Thymus (tissue), 11 donors: ENCODE measurements around the gene TMEM273. TPM values are rescaled to one million over a fixed set of nuclear protein-coding genes. Genes with fewer than 3 reads are reported as not detected.

Experiments
- DNase-seq, 9 donors: peaks; one replicate each; pipeline ENCODE4 v3.0.0-alpha.2; 2013; ENCODE audit warnings: low spot score in 9 of 9, low read depth in 6 of 9, missing footprints in 1 of 9
- H3K27ac ChIP-seq, 2 donors: one replicate each; pipeline ENCODE4 v1.5.1; 2013; ENCODE audit warnings: control low read depth in 1 of 2, low read depth in 1 of 2, low read length in 1 of 2, mild to moderate bottlenecking in 1 of 2, moderate library complexity in 1 of 2
- H3K27me3 ChIP-seq, 2 donors: one replicate each; pipeline ENCODE4 v1.5.1; 2013; ENCODE audit warnings: low read length in 1 of 2; ENCODE audit not compliant: control insufficient read depth in 2 of 2, insufficient read depth in 1 of 2
- H3K36me3 ChIP-seq, 2 donors: one replicate each; pipeline ENCODE4 v1.5.1; 2013; ENCODE audit warnings: low read length in 1 of 2, mild to moderate bottlenecking in 1 of 2, moderate library complexity in 1 of 2; ENCODE audit not compliant: control insufficient read depth in 2 of 2, insufficient read depth in 2 of 2
- H3K4me1 ChIP-seq, 2 donors: one replicate each; pipeline ENCODE4 v1.5.1; 2013; ENCODE audit warnings: low read length in 2 of 2; ENCODE audit not compliant: control insufficient read depth in 2 of 2, insufficient read depth in 2 of 2
- H3K4me3 ChIP-seq, 2 donors: one replicate each; pipeline ENCODE4 v1.5.1; 2013; ENCODE audit warnings: low read length in 2 of 2, control low read depth in 1 of 2, mild to moderate bottlenecking in 1 of 2
- H3K9me3 ChIP-seq, 2 donors: one replicate each; pipeline ENCODE4 v1.5.1; 2013; ENCODE audit warnings: low read length in 1 of 2, mild to moderate bottlenecking in 1 of 2; ENCODE audit not compliant: control insufficient read depth in 2 of 2, insufficient read depth in 1 of 2
- whole genome bisulfite sequencing: extraction: QIAGEN DNeasy Blood & Tissue Kit; methylation state at CpG from one replicate; pipeline ENCODE4 v1.1.7; 2013; 5-methylcytosine and 5-hydroxymethylcytosine counted together
- polyA plus RNA-seq: library from polyadenylated mRNA; stranded (reverse); fragments of 200-250 nt; gene quantifications from one replicate; pipeline ENCODE4 v1.2.3, GENCODE V29; 2013
- total RNA-seq: library from RNA; stranded (reverse); fragments of 120-200 nt; gene quantifications from one replicate; pipeline ENCODE4 v1.2.4, GENCODE V29; 2013
- donor health status: healthy.

TMEM273 gene
- total and polyA plus RNA-seq, 2 donors, result 10.2 to 19.6 TPM

GRCh38 chr10:49113741-49114141, 74.5 kb downstream of the TMEM273 start:
- H3K36me3 ChIP-seq, result no peaks in the 10 kb centered on the region
- peaks cover 3 to 54% of the 10 kb centered on the region in 2 donors for H3K4me1 ChIP-seq
- no peak overlapping the region for H3K4me3 ChIP-seq
- peaks cover 11 to 21% of the 10 kb centered on the region in 2 donors for H3K27me3 ChIP-seq
- no peaks in the 10 kb centered on the region for H3K9me3 ChIP-seq
- no peak overlapping the region for H3K27ac ChIP-seq
- 86% methylated on average over 3 of the region's 3 CpGs for WGBS
- no peak for DNase-seq

- Histone ChIP-seq H3K27me3 (peaks cover 11 to 21% of the 10 kb centered on the region in 2 donors), H3K27ac (no peak overlapping the region), H3K36me3 (no peaks in the 10 kb centered on the region), H3K4me3 (no peak overlapping the region), H3K9me3 (no peaks in the 10 kb centered on the region), H3K4me1 (peaks cover 0 to 48% of the 10 kb centered on the region in 2 donors)
- 50% methylated on average over 3 of the region's 3 CpGs for WGBS
- DNase-seq, result no peak
Observed at GRCh38 chr10:49112851-49113250, 75.3 kb downstream of the TMEM273 start.

- Histone ChIP-seq H3K36me3 (no peaks in the 10 kb centered on the region), H3K27me3 (peaks cover 11 to 21% of the 10 kb centered on the region in 2 donors), H3K4me1 (peaks cover 0 to 48% of the 10 kb centered on the region in 2 donors), H3K27ac (no peak overlapping the region), H3K4me3 (no peak overlapping the region), H3K9me3 (no peaks in the 10 kb centered on the region)
- 91% methylated on average over 3 of the region's 3 CpGs for WGBS
- DNase-seq, result no peak
Observed at GRCh38 chr10:49112098-49112497, 76.1 kb downstream of the TMEM273 start.

GRCh38 chr10:49111320-49111698, 76.9 kb downstream of the TMEM273 start:
- Histone ChIP-seq H3K27me3 (peaks cover 11 to 18% of the 10 kb centered on the region in 2 donors), H3K4me1 (peaks cover 0 to 48% of the 10 kb centered on the region in 2 donors)
- WGBS, result 79% methylated on average over 8 of the region's 8 CpGs

GRCh38 chr10:49110684-49111319, 77.4 kb downstream of the TMEM273 start:
- H3K27me3 ChIP-seq, result peaks cover 11 to 17% of the 10 kb centered on the region in 2 donors
- 97% methylated on average over 4 of the region's 4 CpGs for WGBS
- no peak for DNase-seq
- H3K4me3 ChIP-seq, result no peak overlapping the region
- no peak overlapping the region for H3K27ac ChIP-seq
- no peaks in the 10 kb centered on the region for H3K36me3 ChIP-seq
- H3K4me1 ChIP-seq, result peaks cover 0 to 43% of the 10 kb centered on the region in 2 donors
- H3K9me3 ChIP-seq, result no peaks in the 10 kb centered on the region

More at GRCh38 chr10:49111320-49111698, 76.9 kb downstream of the TMEM273 start:
- Histone ChIP-seq H3K9me3 (no peaks in the 10 kb centered on the region), H3K36me3 (no peaks in the 10 kb centered on the region), H3K27ac (no peak overlapping the region), H3K4me3 (no peak overlapping the region)
- DNase-seq, result no peak

- Histone ChIP-seq H3K36me3 (no peaks in the 10 kb centered on the region), H3K4me3 (no peak overlapping the region), H3K27me3 (peaks cover 3 to 11% of the 10 kb centered on the region in 2 donors), H3K4me1 (peaks cover 0 to 38% of the 10 kb centered on the region in 2 donors), H3K27ac (no peak overlapping the region), H3K9me3 (no peaks in the 10 kb centered on the region)
- 91% methylated on average over 9 of the region's 9 CpGs for WGBS
- DNase-seq, result no peak
Observed at GRCh38 chr10:49109669-49110340, 78.4 kb downstream of the TMEM273 start.

GRCh38 chr10:49108656-49109055, 79.5 kb downstream of the TMEM273 start:
- no peak overlapping the region for H3K27ac ChIP-seq
- peaks cover 0 to under 1% of the 10 kb centered on the region in 2 donors for H3K27me3 ChIP-seq
- peaks cover 0 to 32% of the 10 kb centered on the region in 2 donors for H3K4me1 ChIP-seq
- no peak overlapping the region for H3K4me3 ChIP-seq
- H3K36me3 ChIP-seq, result no peaks in the 10 kb centered on the region
- no peaks in the 10 kb centered on the region for H3K9me3 ChIP-seq
- DNase-seq, result no peak
- 94% methylated on average over 7 of the region's 7 CpGs for WGBS

- Histone ChIP-seq H3K9me3 (no peaks in the 10 kb centered on the region), H3K27me3 (no peaks in the 10 kb centered on the region), H3K4me1 (peaks cover 0 to 25% of the 10 kb centered on the region in 2 donors), H3K27ac (no peak overlapping the region), H3K4me3 (no peak overlapping the region), H3K36me3 (no peaks in the 10 kb centered on the region)
- 97% methylated on average over 8 of the region's 8 CpGs for WGBS
- DNase-seq, result no peak
Observed at GRCh38 chr10:49107887-49108267, 80.3 kb downstream of the TMEM273 start.

GRCh38 chr10:49107111-49107886, 80.9 kb downstream of the TMEM273 start:
- H3K27ac ChIP-seq, result no peak overlapping the region
- H3K36me3 ChIP-seq, result no peaks in the 10 kb centered on the region
- no peak for DNase-seq
- WGBS, result 99% methylated on average over 17 of the region's 17 CpGs
- no peaks in the 10 kb centered on the region for H3K27me3 ChIP-seq
- no peak overlapping the region for H3K4me3 ChIP-seq
- H3K4me1 ChIP-seq, result peaks cover 0 to 23% of the 10 kb centered on the region in 2 donors
- H3K9me3 ChIP-seq, result no peaks in the 10 kb centered on the region
